GM21529 (cell line): ENCODE data around the gene LCN6.
A peak's percentile ranks its signal among the peaks of the same experiment; 100 is the strongest.
"Not testable (repeated sequence)": the region's sequence is repeated elsewhere in the genome, so short reads cannot be mapped to it uniquely, and the experiment has no call there.

Source experiments
- ATAC-seq: cut with Tn5 transposase; IDR thresholded peaks from one replicate; pipeline ENCODE4 v1.9.1; 2021; ENCODE audit not compliant: unreplicated experiment

Gene LCN6

DNA sequence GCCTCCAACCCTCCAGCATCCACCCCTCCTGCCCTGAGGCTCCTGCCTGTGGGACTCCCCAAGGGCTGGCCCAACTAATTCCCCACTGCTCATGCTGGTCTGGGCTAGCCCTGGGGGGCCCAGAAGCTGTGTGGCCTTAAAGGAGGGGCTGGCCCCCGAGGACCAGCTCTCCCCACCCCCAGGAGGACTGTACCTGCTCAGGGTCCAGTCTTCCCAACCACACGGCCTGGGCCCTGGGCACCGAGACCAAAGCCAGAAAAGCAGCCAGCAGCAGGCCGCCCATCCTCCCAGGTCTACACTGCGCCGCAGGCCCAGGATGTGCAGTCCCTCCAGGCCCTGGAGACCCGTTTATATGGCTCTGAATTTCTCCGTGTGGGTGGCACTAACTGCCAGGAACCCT is at the start of gene LCN6:
TSS of gene LCN6 (minus strand) at position 325 of the 400 bp plus-strand sequence. CDS start at position 283, 42 bp downstream.
- no peak for ATAC-seq

GRCh38 chr9:136796775-136797347 is 48.5 kb upstream of the LCN6 start:
- ATAC-seq: not testable (repeated sequence)

DNA sequence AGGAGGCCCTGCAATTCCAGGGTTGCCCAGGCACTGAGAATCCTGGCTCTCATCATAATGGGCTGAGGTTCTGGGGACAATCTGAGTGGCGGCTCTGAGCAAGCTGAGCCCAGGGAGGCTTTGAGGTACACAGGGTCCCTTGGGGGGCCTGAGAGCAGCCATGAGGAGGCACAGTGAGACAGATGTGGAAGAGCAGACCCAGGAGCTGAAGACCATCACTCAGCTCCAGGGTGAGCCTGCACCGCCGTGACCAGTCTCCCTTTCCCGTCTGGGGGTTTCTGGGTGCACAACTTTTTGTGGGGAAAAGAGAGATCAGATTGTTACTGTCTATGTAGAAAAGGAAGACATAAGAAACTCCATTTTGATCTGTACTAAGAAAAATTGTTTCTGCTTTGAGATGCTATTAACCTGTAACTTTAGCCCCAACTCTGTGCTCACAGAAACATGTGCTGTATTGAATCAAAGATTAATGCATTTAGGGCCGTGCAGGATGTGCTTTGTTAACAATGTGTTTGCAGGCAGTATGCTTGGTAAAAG is 48.0 kb upstream of the LCN6 start, which contains the start of gene CCDC183:
TSS of gene CCDC183 (plus strand) at position 101 of the 537 bp plus-strand sequence. CDS start at position 161, 60 bp downstream.
- ATAC-seq: no peak

- ATAC-seq: no peak
These were observed 46.6 kb upstream of the LCN6 start for GRCh38 chr9:136795000-136795348.

GRCh38 chr9:136794281-136794999 is 46.1 kb upstream of the LCN6 start:
- ATAC-seq: no peak

GRCh38 chr9:136793086-136793946 is 45.0 kb upstream of the LCN6 start:
- no peak for ATAC-seq

GRCh38 chr9:136792321-136793085 is 44.2 kb upstream of the LCN6 start:
- no peak for ATAC-seq

- peak; percentile 14 for ATAC-seq
These were observed 43.4 kb upstream of the LCN6 start for GRCh38 chr9:136791516-136792276.

GRCh38 chr9:136790640-136791515 is 42.6 kb upstream of the LCN6 start, which contains the start of gene TMEM141:
TMEM141 (plus strand) TSS chr9:136791344; CDS start chr9:136791371, 27 bp downstream.
- ATAC-seq: peak; percentile 80

DNA sequence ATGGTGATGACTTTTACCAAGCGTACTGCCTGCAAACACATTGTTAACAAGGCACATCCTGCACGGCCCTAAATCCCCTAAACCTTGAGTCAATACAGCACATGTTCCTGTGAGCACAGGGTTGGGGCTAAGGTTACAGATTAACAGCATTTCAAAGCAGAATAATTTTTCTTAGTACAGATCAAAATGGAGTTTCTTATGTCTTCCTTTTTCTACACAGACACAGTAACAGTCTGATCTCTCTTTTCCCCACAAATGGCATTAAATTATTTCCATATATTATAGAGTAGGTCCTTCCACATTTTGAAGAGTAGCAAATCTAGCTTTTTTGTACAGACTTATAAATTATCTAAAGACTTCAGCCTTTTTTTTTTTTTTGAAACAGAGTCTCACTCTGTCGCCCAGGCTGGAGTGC is 41.2 kb upstream of the LCN6 start:
- no peak for ATAC-seq

DNA sequence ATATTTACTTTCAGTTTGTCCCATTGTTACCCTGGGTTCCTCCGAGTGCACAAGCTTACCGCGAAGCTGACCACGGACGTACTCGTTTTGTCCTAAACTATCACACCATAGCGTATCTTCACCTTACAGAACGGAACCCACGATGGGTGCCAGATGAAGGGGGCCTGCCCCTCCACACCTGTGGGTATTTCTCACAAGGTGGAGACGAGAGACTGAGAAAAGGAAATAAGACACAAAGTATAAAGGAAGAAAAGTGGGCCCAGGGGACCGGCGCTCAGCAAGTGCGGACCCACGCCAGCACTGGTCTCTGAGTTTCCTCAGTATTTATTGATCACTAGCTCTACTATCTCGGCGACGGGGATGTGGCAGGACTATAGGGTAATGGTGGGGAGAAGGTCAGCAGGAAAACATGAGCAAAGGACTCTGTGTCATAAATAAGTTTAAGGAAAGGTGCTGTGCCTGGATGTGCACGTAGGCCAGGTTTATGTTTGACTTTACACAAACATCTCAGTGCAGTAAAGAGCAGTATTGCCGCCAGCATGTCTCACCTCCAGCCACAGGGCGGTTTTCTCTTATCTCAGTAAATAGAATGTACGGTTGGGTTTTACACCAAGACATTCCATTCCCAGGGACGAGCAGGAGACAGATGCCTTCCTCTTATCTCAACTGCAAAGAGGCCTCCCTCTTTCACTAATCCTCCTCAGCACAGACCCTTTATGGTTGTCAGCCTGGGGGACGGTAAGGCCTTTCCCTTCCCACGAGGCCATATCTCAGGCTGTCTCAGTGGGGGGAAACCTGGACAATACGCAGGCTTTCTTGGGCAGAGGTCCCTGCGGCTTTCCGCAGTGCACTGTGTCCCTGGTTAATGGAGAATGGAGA is 40.6 kb upstream of the LCN6 start:
- ATAC-seq: not testable (repeated sequence)

- ATAC-seq: no peak
These were observed 39.5 kb upstream of the LCN6 start for GRCh38 chr9:136787690-136788400.

DNA sequence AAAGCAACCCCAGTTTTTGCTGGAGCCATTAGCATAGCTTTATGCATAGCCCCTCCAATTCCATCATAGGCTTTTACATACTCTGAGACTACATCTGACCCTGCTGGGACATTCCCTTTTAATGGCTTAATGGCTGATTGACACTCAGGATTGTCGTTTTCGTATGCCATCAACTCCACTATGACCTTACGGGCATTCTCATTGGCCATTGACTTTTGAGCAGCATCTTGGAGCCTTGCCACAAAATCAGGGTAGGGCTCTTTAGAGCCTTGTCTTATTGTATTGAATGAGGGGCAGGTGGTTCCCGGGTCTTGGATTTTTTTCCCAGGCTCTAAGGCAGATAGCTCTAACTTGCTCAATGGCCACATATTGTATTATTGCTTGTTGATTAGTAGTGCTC is 38.7 kb upstream of the LCN6 start:
- ATAC-seq: not testable (repeated sequence)

DNA sequence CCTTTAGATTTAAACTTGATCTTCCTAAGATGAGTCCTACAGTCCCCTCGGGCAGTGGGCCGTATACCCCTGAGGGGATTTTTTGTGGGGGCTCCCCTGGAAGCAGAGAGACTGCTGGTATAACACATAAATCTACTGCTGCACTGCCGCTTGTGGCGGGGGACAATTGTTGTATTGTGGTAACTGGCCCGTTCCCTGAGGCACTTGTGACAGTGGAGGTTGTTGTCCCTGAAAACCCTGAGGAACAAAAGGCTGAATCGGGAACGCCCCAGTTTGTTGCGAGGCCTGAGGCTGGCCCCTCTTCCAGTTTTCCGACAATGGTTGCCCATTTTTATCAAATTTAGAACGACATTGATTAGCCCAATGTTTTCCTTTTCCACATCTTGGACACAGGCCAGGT is 38.1 kb upstream of the LCN6 start:
- no peak for ATAC-seq

DNA sequence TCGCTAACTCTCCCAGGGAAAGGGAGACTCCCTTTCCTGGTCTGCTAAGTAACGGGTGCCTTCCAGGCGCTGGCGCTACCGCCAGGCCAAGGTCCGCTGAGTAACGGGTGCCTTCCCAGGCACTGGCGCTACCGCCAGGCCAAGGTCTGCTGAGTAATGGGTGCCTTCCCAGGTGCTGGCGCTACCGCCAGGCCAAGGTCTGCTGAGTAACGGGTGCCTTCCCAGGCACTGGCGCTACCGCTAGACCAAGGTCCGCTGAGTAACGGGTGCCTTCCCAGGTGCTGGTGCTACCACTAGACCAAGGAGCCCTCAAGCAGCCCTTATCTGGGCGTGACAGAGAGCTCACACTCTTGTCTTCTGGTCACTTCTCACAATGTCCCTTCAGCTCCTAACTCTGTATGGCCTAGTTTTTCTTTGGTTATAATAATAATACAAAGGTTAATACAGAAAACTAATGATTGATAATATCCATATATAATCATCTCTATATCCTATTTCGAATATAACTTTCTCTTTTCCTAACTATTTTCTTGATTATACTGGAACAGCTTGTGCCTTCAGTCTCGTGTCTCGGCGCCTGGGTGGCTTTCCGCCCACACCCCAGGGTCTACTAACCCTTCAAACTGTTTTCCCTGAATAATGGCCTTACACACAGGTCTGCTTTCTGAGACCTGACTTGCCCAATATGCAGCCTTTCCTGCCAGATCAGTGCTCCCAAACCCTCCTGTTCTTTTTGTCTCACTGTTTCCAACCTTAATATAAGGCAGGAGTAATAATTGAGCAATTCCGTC is 37.4 kb upstream of the LCN6 start:
- not testable (repeated sequence) for ATAC-seq

- ATAC-seq: no peak
These were observed 36.7 kb upstream of the LCN6 start for GRCh38 chr9:136784997-136785361.
